Hepatocyte (in vitro differentiated cells): ENCODE results near the gene RPL37A.

Experiments
- EZH2 ChIP-seq: fragments of 200-600 bp; sonication (generic); IDR thresholded peaks from 2 replicates; pipeline ENCODE4 v1.6.1; 2016; ENCODE audit warnings: antibody characterized with exemption, mild to moderate bottlenecking, borderline replicate concordance
- EZH2phosphoT487 ChIP-seq: fragments of 200-600 bp; sonication (generic); IDR thresholded peaks from one replicate; pipeline ENCODE4 v1.6.1; 2018; ENCODE audit warnings: antibody characterized with exemption, mild to moderate bottlenecking, low read depth, moderate library complexity; ENCODE audit not compliant: unreplicated experiment, severe bottlenecking
- TF ChIP-seq, protein P1 (sequence below): fragments of 200-600 bp; sonication (generic); IDR thresholded peaks from 2 replicates; pipeline ENCODE4 v1.5.1; 2016; ENCODE audit warnings: antibody characterized with exemption, mild to moderate bottlenecking; ENCODE audit not compliant: poor library complexity

DNA sequence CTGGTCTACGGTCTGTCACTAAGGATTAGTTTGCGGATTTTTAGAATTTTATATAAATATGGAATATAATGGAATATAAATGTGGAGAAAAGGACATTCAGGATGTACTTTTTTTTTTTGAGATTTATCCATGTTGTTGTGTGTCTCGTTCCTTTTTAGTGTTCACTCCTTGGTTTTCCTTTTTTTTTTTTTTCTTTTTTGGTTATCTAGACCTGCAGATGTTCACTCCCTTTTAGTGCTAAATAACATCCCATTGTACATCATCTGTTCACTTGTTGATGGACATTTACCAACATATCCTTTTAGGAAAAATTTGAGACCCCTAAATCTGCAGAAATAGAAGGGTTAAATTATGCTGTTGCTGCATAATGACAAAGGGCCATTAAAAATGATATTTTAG is 25.5 kb upstream of the RPL37A start:
- no peak for TF ChIP-seq EZH2phosphoT487
- TF ChIP-seq, protein P1, sequence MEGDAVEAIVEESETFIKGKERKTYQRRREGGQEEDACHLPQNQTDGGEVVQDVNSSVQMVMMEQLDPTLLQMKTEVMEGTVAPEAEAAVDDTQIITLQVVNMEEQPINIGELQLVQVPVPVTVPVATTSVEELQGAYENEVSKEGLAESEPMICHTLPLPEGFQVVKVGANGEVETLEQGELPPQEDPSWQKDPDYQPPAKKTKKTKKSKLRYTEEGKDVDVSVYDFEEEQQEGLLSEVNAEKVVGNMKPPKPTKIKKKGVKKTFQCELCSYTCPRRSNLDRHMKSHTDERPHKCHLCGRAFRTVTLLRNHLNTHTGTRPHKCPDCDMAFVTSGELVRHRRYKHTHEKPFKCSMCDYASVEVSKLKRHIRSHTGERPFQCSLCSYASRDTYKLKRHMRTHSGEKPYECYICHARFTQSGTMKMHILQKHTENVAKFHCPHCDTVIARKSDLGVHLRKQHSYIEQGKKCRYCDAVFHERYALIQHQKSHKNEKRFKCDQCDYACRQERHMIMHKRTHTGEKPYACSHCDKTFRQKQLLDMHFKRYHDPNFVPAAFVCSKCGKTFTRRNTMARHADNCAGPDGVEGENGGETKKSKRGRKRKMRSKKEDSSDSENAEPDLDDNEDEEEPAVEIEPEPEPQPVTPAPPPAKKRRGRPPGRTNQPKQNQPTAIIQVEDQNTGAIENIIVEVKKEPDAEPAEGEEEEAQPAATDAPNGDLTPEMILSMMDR, result no peak
- no peak for TF ChIP-seq EZH2
